T-helper 17 cell (primary cell): ENCODE data around the gene ARHGEF25. TPM values are rescaled to one million over a fixed set of nuclear protein-coding genes. Genes with fewer than 3 reads are reported as not detected.
"Not testable (repeated sequence)": the region's sequence is repeated elsewhere in the genome, so short reads cannot be mapped to it uniquely, and the experiment has no call there.

ENCODE experiments used
- ATAC-seq: fragments of 150-1000 bp; cut with Tn5 transposase; 2 replicates; pipeline ENCODE4 v1.10.0; 2021; ENCODE audit warnings: mild to moderate bottlenecking, moderate library complexity
- DNase-seq, 3 donors: peaks; one replicate each; pipeline versions ENCODE4 v3.0.0 to v3.0.0-alpha.2; 2020 to 2021
- H3K9me3 ChIP-seq: one replicate; pipeline ENCODE4 v1.7.0; 2013; ENCODE audit warnings: low read length, mild to moderate bottlenecking; ENCODE audit not compliant: control insufficient read depth, poor library complexity, severe bottlenecking
- H3K27ac Mint-ChIP-seq: one replicate; pipeline ENCODE4 v1.8.0; 2022; ENCODE audit warnings: mild to moderate bottlenecking, moderate library complexity, mixed read lengths
- H3K27me3 Mint-ChIP-seq: one replicate; pipeline ENCODE4 v1.8.0; 2022; ENCODE audit warnings: mixed read lengths
- H3K36me3 Mint-ChIP-seq: one replicate; pipeline ENCODE4 v1.8.0; 2022; ENCODE audit warnings: low read depth, mixed read lengths
- H3K4me1 Mint-ChIP-seq: one replicate; pipeline ENCODE4 v1.8.0; 2022; ENCODE audit warnings: mild to moderate bottlenecking, mixed read lengths
- H3K4me3 Mint-ChIP-seq: one replicate; pipeline ENCODE4 v1.8.0; 2022; ENCODE audit warnings: mild to moderate bottlenecking, moderate library complexity, mixed read lengths
- total RNA-seq, 4 donors: library from RNA in 2 of 4; stranded (reverse) in 2 of 4; gene quantifications; one replicate each; pipeline ENCODE4 v1.2.3 and lab custom pipeline; 2022 to 2026

The ARHGEF25 gene
- total RNA-seq, 2 donors from 2014 or later: 0.37 to 1.2 TPM

DNA sequence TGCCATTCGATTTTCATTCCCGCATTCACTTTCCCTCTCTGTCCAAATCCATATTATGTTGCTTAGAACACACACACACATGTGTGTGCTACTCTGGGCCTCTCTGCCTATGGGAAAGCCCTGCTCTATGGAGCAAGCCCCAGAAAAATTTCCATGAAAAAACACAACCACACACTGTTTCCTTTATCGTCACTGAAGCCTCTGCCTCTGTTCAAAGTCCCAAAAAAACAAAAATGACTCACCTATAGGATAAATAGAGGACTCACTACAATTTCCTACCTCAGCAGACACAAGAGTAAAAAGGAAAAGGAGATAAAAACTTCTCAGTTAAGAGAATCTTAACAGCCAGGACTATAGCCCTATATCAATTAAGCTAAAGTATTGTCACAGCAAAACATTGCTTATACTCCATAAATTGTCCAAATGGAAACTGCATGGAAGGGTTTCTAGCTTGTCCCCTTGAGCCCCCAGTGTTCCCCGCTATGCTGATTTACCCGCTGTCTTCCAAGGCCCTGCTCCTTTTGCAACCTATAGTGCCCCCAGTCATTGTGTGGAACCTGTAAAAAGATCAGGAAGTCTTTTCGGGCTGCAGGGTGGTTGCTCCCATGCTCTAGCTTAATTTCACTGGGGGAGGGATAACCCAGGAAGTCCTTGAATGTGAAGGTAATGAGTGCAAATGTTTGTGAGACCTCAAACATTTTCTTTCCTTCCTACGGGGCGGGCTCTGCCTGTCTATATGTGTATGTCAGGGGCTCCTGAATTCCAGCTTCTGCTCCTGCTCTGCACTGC lies 31.4 kb upstream of the ARHGEF25 start:
- Mint-ChIP-seq H3K4me3 (no peak overlapping the region), H3K4me1 (peaks cover 11% of the 10 kb centered on the region), H3K27me3 (peaks cover 22% of the 10 kb centered on the region), H3K27ac (no peak overlapping the region), H3K36me3 (peaks cover 2% of the 10 kb centered on the region)
- H3K9me3 ChIP-seq: no peaks in the 10 kb centered on the region
- DNase-seq (no peak), ATAC-seq (no peak)

DNA sequence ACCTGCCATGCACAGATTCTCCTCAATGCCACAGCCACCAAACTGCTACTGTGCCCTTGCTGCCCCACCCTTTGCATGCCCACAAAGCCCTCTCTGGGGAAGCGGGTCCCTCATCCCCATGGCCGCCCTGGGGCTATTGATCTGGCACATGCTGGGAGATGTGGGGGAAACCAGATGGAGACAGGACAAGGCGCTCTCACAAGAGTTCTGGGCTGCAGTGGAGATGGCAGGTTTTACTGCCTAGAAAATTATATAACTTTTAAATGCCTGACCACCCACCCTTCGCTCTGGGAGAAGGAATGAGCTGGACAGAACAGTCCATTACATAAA lies 30.8 kb upstream of the ARHGEF25 start:
- H3K4me1 Mint-ChIP-seq: peaks cover 11% of the 10 kb centered on the region
- peaks cover 23% of the 10 kb centered on the region for H3K27me3 Mint-ChIP-seq
- ATAC-seq (no peak), DNase-seq (no peak)
- H3K27ac Mint-ChIP-seq: no peak overlapping the region
- H3K36me3 Mint-ChIP-seq: peaks cover 2% of the 10 kb centered on the region
- H3K9me3 ChIP-seq: no peaks in the 10 kb centered on the region
- H3K4me3 Mint-ChIP-seq: no peak overlapping the region

DNA sequence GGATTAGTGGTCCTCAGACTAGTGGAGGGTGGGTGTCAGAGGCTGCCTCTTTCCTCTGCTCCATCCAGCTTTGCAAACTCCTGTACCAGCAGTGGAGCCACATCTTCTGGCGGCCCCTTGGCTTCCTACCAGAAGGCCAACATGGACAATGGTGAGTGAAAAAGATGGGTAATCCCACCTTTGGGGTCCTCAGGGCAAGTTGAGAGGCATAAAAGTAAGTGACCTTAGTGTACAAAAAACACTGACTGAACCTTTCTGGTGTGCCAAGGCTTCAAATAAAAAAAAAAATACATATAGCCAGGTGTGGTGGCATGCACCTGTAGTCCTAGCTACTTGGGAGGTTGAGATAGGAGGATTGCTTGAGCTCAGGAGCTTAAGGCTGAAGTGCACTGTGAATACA lies 29.4 kb upstream of the ARHGEF25 start:
- peaks cover 2% of the 10 kb centered on the region for H3K36me3 Mint-ChIP-seq
- ATAC-seq (no peak), DNase-seq (no peak)
- H3K4me3 Mint-ChIP-seq: no peak overlapping the region
- H3K27ac Mint-ChIP-seq: no peak overlapping the region
- peaks cover 20% of the 10 kb centered on the region for H3K27me3 Mint-ChIP-seq
- H3K9me3 ChIP-seq: no peaks in the 10 kb centered on the region
- H3K4me1 Mint-ChIP-seq: peaks cover 11% of the 10 kb centered on the region

DNA sequence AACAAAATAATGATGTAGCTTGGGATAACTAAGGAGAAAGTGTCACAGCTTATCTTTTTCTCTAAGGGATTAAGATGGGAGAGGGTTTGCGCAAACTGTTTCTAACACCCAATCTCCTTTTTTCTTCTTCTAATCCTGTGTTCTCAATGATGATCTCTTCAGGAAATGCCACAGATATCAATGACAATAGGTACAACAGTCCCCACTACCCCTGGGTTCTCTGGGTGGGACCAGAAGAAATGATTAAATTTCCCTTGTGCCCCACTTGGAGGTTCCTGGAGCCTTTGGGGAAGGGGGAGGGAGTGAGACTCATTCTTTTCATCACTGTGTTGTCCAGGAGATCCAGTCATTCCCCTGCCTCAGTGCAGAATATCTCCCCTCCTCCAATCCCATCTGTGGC lies 28.8 kb upstream of the ARHGEF25 start:
- Mint-ChIP-seq H3K27me3 (peaks cover 20% of the 10 kb centered on the region), H3K4me1 (peaks cover 11% of the 10 kb centered on the region), H3K36me3 (peaks cover 2% of the 10 kb centered on the region), H3K27ac (no peak overlapping the region), H3K4me3 (no peak overlapping the region)
- ATAC-seq (no peak), DNase-seq (no peak)
- no peaks in the 10 kb centered on the region for H3K9me3 ChIP-seq

DNA sequence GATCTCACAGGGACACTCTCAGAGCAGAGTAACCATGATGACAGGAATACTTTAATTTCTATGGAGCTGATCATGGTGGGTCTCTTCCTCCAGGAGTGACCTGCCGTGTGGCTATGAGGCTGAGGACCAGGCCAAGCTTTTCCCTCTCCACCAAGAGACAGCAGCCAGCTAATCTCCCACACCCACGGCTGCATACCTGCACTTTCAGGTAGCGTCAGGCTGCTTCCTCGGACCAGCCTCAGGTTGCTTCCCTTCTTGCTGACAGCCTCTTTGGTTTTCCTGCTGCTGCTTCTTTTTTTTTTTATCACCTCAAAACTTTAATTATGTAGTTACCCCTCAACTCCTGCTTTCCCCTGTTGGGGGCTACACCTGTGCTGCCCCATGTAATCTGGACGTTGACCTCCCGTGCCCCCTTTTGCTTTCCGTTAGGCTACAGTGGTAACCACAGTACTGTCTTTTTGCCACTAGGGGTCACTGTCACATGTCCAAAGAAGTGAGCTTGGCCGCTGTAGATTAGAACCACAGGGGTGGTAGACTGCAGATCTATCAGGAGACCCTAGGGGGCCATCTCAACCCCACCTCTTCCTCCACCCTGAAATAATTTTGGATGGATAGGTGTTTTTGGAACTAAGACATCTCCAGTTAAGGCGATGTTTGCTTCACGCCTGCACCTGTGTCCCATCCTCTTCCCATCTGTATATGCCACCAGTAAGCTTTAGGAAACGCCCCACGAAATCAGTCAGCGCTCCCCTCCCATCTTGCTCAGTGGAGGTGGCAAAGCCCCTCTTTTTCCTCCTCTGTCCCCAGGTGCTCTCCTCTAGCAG lies 28.0 kb upstream of the ARHGEF25 start:
- H3K4me1 Mint-ChIP-seq: peaks cover 11% of the 10 kb centered on the region
- no peaks in the 10 kb centered on the region for H3K9me3 ChIP-seq
- DNase-seq (peak; percentile 25 to 51 (median 28)), ATAC-seq (peak; percentile 100)
- peak overlapping the region; percentile 76 for H3K27ac Mint-ChIP-seq
- no peak overlapping the region for H3K4me3 Mint-ChIP-seq
- peaks cover 20% of the 10 kb centered on the region for H3K27me3 Mint-ChIP-seq
- peaks cover 2% of the 10 kb centered on the region for H3K36me3 Mint-ChIP-seq

DNA sequence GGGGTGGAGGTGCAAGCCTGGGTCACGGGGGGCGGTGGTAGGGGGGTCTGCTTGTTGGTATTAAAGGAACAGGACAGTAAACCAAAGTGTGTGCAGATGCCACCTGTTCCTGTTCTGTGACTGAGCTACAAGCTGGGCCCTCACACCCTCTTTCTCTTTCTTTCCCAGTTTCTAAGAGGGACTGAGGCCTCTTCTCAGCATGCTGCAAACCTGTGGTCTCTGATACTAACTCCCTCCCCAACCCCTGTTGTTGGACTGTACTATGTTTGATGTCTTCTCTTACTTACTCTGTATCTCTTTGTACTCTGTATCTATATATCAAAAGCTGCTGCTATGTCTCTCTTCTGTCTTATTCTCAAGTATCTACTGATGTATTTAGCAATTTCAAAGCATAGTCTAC lies 27.2 kb upstream of the ARHGEF25 start:
- H3K27ac Mint-ChIP-seq: no peak overlapping the region
- H3K27me3 Mint-ChIP-seq: peaks cover 20% of the 10 kb centered on the region
- ATAC-seq (no peak), DNase-seq (no peak)
- peaks cover 2% of the 10 kb centered on the region for H3K36me3 Mint-ChIP-seq
- H3K4me3 Mint-ChIP-seq: no peak overlapping the region
- H3K4me1 Mint-ChIP-seq: peaks cover 11% of the 10 kb centered on the region
- H3K9me3 ChIP-seq: no peaks in the 10 kb centered on the region

DNA sequence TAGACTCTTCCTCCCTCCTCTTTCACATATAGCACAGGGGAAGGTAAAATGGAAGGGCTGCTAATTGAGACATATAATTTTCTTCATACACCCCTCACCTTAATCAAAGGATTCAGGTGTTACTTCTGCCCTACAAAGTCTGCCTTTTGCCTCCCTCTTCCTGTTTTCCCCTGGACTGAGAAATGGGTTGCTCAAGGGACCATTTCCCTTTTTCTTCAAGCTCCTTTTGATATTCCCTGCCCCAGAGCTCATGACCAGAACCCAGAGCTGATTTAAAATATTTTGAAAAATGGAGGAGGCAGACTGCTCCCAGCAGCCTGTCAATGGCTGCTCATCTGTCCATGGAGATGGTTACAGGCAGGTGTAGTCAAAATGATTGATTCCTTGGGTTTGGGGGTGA lies 26.5 kb upstream of the ARHGEF25 start:
- DNase-seq (no peak), ATAC-seq (no peak)
- H3K4me3 Mint-ChIP-seq: no peak overlapping the region
- no peaks in the 10 kb centered on the region for H3K9me3 ChIP-seq
- peaks cover 2% of the 10 kb centered on the region for H3K36me3 Mint-ChIP-seq
- peaks cover 11% of the 10 kb centered on the region for H3K4me1 Mint-ChIP-seq
- no peak overlapping the region for H3K27ac Mint-ChIP-seq
- peaks cover 20% of the 10 kb centered on the region for H3K27me3 Mint-ChIP-seq

DNA sequence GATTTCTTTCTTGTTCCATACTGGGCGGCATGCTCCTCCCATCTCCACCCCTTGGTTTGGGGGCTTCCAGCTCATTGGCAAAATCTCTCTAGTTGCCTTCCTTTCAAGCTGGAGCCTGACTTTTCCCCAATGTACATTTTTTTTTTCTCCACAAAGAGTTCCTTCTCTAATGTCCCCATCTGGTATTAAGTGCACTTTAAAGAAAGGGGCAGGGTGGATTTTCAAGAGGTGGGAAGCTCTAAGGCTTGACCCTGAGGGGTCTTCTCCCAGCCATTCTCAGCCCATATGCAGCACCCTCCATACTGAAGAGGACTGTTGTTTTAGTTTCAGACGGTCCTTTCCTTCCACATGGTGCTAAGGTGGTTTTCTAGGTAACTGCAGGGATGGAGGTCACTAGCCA lies 26.1 kb upstream of the ARHGEF25 start:
- ATAC-seq (no peak), DNase-seq (no peak)
- H3K36me3 Mint-ChIP-seq: peaks cover 2% of the 10 kb centered on the region
- no peak overlapping the region for H3K4me3 Mint-ChIP-seq
- H3K27me3 Mint-ChIP-seq: peaks cover 20% of the 10 kb centered on the region
- H3K9me3 ChIP-seq: no peaks in the 10 kb centered on the region
- H3K27ac Mint-ChIP-seq: no peak overlapping the region
- peaks cover 11% of the 10 kb centered on the region for H3K4me1 Mint-ChIP-seq

DNA sequence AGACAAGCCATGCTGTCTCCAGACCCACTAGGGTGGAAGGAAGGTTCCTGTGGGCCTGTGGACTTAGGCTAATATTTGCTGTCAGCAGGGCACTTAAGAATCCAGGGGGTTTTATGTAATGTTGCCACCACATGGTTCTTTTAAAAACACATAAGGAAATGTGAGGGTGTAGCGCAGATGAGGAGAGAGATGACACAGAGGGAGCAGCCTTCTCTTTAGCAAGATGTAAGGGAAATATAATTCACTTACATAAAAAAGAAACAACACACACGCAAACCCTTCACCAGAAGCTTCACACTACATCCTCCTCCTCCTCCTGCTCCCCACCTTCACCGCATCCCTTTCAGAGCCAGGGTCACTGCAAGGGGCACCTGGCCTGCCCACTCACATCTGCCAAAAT lies 25.1 kb upstream of the ARHGEF25 start:
- no peak overlapping the region for H3K27ac Mint-ChIP-seq
- DNase-seq (no peak), ATAC-seq (no peak)
- peaks cover 17% of the 10 kb centered on the region for H3K4me1 Mint-ChIP-seq
- no peak overlapping the region for H3K4me3 Mint-ChIP-seq
- no peaks in the 10 kb centered on the region for H3K9me3 ChIP-seq
- H3K36me3 Mint-ChIP-seq: peaks cover 2% of the 10 kb centered on the region
- H3K27me3 Mint-ChIP-seq: peaks cover 20% of the 10 kb centered on the region

DNA sequence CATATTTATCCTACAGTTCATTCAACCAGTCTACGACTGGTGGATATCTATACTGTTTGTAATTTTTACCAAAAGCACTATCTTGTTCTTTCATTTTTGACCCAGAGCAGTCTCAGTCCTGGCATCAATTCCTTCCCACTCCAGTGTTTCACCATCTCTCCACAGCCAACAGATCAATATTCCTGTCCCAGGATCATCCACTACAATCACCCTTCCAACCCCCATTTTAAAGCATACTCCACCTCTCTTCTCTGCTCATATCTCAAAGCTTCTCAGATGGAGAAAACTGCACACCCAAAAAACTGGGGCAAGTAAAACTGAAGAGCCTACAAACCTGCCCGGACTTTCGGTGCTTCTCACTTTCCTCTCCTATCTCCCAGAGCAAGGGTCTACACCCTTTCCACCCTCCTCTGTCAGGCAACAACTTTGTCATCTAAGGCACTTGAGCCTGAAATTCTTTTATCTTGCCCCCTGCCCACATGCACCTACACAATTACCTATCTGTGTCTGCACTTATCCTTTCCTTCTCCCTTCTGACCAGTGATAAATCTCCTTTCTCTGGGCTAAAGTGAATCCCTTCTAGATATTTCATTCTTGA lies 24.3 kb upstream of the ARHGEF25 start:
- Mint-ChIP-seq H3K27me3 (peaks cover 20% of the 10 kb centered on the region), H3K27ac (no peak overlapping the region), H3K36me3 (peaks cover 2% of the 10 kb centered on the region), H3K4me3 (no peak overlapping the region), H3K4me1 (peaks cover 22% of the 10 kb centered on the region)
- DNase-seq (no peak), ATAC-seq (no peak)
- H3K9me3 ChIP-seq: no peaks in the 10 kb centered on the region

DNA sequence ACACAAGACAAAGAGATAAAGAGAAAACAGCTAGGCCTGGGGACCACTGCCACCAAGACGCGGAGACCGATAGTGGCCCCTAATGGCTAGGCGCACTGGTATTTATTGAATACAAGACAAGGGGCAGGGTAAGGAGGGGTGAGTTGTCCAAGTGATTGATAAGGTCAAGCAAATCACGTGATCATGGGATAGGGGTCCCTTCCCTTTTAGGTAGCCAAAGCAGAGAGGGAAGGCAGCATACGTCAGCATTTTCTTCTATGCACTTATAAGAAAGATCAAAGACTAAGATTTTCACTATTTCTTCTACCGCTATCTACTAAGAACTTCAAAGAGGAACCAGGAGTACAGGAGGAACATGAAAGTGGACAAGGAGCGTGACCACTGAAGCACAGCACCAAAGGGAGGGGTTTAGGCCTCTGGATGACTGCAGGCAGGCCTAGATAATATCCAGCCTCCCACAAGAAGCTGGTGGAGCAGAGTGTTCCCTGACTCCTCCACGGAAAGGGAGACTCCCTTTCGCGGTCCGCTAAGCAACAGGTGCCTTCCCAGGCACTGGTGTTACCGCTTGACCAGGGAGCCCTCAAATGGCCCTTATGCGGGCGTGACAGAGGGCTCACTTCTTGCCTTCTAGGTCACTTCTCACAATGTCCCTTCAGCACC lies 22.2 kb upstream of the ARHGEF25 start:
- DNase-seq, ATAC-seq, H3K36me3 Mint-ChIP-seq, H3K27ac Mint-ChIP-seq, H3K9me3 ChIP-seq, H3K4me3 Mint-ChIP-seq: not testable (repeated sequence)
- Mint-ChIP-seq H3K27me3 (peaks cover 12% of the 10 kb centered on the region), H3K4me1 (peaks cover 26% of the 10 kb centered on the region)

DNA sequence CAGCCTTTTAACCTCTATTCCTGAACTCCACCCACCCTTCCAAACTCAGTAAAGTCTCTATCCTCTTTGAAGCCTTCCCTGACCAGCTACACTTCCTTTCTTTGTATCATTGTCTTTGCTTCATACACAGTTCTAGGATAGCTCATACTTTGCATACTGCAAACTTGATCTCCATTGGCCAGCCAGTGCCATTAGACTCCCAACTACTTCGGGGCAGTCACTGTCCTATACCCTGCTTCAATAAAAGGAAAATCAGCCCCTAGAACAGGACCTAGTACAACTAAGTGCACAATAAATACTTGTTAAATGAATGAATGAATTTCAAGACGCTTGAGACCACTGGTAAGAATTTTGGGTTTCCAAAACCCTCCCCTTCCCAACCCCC lies 20.8 kb upstream of the ARHGEF25 start:
- ATAC-seq (no peak), DNase-seq (no peak)
- no peaks in the 10 kb centered on the region for H3K9me3 ChIP-seq
- H3K27ac Mint-ChIP-seq: peak overlapping the region; percentile 81
- peaks cover 1% of the 10 kb centered on the region for H3K27me3 Mint-ChIP-seq
- peak overlapping the region; percentile 90 for H3K4me3 Mint-ChIP-seq
- H3K4me1 Mint-ChIP-seq: peaks cover 23% of the 10 kb centered on the region
- H3K36me3 Mint-ChIP-seq: no peaks in the 10 kb centered on the region
